IMR-90 (cell line): ENCODE measurements around the gene SLC9A1.

Source experiments
- BHLHE40 ChIP-seq: fragments of 150-350 bp; IDR thresholded peaks from 2 replicates; pipeline ENCODE4 v1.6.1; 2016; ENCODE audit warnings: mild to moderate bottlenecking, low read depth, low read length
- CEBPB ChIP-seq: IDR thresholded peaks from 2 replicates; pipeline ENCODE4 v1.6.1; 2012; ENCODE audit warnings: low read depth, low read length, improper control_type of control experiment
- CHD1 ChIP-seq: IDR thresholded peaks from 2 replicates; pipeline ENCODE4 v1.6.1; 2012; ENCODE audit warnings: low read depth, low read length, improper control_type of control experiment
- FOS ChIP-seq: fragments of 150-350 bp; IDR thresholded peaks from 2 replicates; pipeline ENCODE4 v1.6.1; 2016; ENCODE audit warnings: low read depth, low read length
- MAFK ChIP-seq: IDR thresholded peaks from 2 replicates; pipeline ENCODE4 v1.6.1; 2012; ENCODE audit warnings: low read depth, low read length, improper control_type of control experiment
- MAZ ChIP-seq: IDR thresholded peaks from 2 replicates; pipeline ENCODE4 v1.6.1; 2012; ENCODE audit warnings: low read depth, mild to moderate bottlenecking, low read length, improper control_type of control experiment, moderate library complexity, borderline replicate concordance
- NFE2L2 ChIP-seq: fragments of 150-350 bp; IDR thresholded peaks from 2 replicates; pipeline ENCODE4 v1.6.1; 2016; ENCODE audit warnings: low read depth, mild to moderate bottlenecking, low read length
- POLR2A ChIP-seq: IDR thresholded peaks from 2 replicates; pipeline ENCODE4 v1.6.1; 2012; ENCODE audit warnings: mild to moderate bottlenecking, low read depth, low read length
- RAD21 ChIP-seq: IDR thresholded peaks from 2 replicates; pipeline ENCODE4 v1.6.1; 2012; ENCODE audit warnings: low read length, improper control_type of control experiment
- RCOR1 ChIP-seq: IDR thresholded peaks from 2 replicates; pipeline ENCODE4 v1.6.1; 2012; ENCODE audit warnings: mild to moderate bottlenecking, low read length, improper control_type of control experiment; ENCODE audit not compliant: insufficient replicate concordance
- RFX5 ChIP-seq: IDR thresholded peaks from 2 replicates; pipeline ENCODE4 v1.8.0; 2012; ENCODE audit warnings: low read depth, mild to moderate bottlenecking, low read length, moderate library complexity
- TF ChIP-seq, protein P1 (sequence below): conservative IDR thresholded peaks from 2 replicates; pipeline ENCODE4 v1.5.1; 2012; ENCODE audit warnings: mild to moderate bottlenecking, low read depth, low read length, improper control_type of control experiment
- TF ChIP-seq, protein P2 (sequence below): fragments of 150-350 bp; IDR thresholded peaks from 2 replicates; pipeline ENCODE4 v1.6.1; 2017; ENCODE audit warnings: mild to moderate bottlenecking, antibody characterized with exemption, low read length, low read depth
- TF ChIP-seq, protein P3 (sequence below): fragments of 150-350 bp; IDR thresholded peaks from 2 replicates; pipeline ENCODE4 v1.6.1; 2016; ENCODE audit warnings: low read depth, mild to moderate bottlenecking, low read length, moderate library complexity, borderline replicate concordance

DNA sequence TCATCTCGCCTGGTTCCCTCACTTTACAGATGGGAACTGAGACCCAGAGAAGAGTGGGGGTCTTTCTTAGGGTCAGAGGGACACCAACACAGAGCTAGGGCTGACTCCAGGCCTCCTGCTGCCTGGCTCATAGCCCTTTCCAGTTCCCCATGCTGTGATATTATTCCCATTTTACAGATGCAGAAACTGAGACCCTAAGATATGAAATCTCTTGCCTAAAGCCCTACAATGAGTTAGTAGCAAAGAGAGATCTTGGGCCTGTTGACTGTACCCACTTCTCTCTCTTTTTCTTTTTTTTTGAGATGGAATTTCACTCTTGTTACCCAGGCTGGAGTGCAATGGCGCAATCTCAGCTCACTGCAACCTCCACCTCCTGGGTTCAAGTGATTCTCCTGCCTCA is 49.9 kb downstream of the SLC9A1 start:
- TF ChIP-seq RFX5 = no peak
- TF ChIP-seq, protein P1, sequence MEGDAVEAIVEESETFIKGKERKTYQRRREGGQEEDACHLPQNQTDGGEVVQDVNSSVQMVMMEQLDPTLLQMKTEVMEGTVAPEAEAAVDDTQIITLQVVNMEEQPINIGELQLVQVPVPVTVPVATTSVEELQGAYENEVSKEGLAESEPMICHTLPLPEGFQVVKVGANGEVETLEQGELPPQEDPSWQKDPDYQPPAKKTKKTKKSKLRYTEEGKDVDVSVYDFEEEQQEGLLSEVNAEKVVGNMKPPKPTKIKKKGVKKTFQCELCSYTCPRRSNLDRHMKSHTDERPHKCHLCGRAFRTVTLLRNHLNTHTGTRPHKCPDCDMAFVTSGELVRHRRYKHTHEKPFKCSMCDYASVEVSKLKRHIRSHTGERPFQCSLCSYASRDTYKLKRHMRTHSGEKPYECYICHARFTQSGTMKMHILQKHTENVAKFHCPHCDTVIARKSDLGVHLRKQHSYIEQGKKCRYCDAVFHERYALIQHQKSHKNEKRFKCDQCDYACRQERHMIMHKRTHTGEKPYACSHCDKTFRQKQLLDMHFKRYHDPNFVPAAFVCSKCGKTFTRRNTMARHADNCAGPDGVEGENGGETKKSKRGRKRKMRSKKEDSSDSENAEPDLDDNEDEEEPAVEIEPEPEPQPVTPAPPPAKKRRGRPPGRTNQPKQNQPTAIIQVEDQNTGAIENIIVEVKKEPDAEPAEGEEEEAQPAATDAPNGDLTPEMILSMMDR = no peak
- TF ChIP-seq POLR2A = no peak
- no peak for TF ChIP-seq CEBPB
- no peak for TF ChIP-seq BHLHE40
- TF ChIP-seq RAD21 = no peak
- no peak for TF ChIP-seq MAFK
- TF ChIP-seq, protein P2, sequence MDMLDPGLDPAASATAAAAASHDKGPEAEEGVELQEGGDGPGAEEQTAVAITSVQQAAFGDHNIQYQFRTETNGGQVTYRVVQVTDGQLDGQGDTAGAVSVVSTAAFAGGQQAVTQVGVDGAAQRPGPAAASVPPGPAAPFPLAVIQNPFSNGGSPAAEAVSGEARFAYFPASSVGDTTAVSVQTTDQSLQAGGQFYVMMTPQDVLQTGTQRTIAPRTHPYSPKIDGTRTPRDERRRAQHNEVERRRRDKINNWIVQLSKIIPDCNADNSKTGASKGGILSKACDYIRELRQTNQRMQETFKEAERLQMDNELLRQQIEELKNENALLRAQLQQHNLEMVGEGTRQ = no peak
- TF ChIP-seq, protein P3, sequence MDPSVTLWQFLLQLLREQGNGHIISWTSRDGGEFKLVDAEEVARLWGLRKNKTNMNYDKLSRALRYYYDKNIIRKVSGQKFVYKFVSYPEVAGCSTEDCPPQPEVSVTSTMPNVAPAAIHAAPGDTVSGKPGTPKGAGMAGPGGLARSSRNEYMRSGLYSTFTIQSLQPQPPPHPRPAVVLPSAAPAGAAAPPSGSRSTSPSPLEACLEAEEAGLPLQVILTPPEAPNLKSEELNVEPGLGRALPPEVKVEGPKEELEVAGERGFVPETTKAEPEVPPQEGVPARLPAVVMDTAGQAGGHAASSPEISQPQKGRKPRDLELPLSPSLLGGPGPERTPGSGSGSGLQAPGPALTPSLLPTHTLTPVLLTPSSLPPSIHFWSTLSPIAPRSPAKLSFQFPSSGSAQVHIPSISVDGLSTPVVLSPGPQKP = no peak
- TF ChIP-seq CHD1 = no peak
- no peak for TF ChIP-seq FOS
- no peak for TF ChIP-seq NFE2L2
- TF ChIP-seq MAZ = no peak
- TF ChIP-seq RCOR1 = no peak
